A549 (cell line): ENCODE results near the gene DTNA. TPM values are rescaled to one million over a fixed set of nuclear protein-coding genes. Genes with fewer than 3 reads are reported as not detected.
"Not testable (repeated sequence)": the region's sequence is repeated elsewhere in the genome, so short reads cannot be mapped to it uniquely, and the experiment has no call there.

Experiments
- ATAC-seq, 2 experiments: fragments of 200-7000 bp in 1 of 2; fragments of >200 bp in 1 of 2; cut with Nextera tagmentation in 1 of 2; cut with Tn5 transposase in 1 of 2; 3 replicates each; pipeline versions ENCODE4 v1.8.0 to v1.9.1; 2018 to 2020; ENCODE audit warnings: mild to moderate bottlenecking in 1 of 2, moderate library complexity in 1 of 2
- CTCF ChIA-PET: fragments of 300-600 bp; sonication (Branson Sonifier 250); formaldehyde crosslinking; extraction: SDS; loops from one replicate; lab custom pipeline; 2021; ENCODE audit warnings: antibody characterized with exemption, inconsistent platforms; lab: Yijun Ruan, JAX
- POLR2A ChIA-PET: fragments of 350-600 bp; formaldehyde crosslinking; extraction: SDS; loops from one replicate; lab custom pipeline; 2021; ENCODE audit warnings: antibody characterized with exemption, inconsistent platforms; lab: Yijun Ruan, JAX
- DNase-seq, 2 experiments: peaks; one replicate each; pipeline versions ENCODE4 v3.0.0 to v3.0.0-alpha.2; 2011 to 2016; ENCODE audit warnings: low read depth in 1 of 2, low spot score in 1 of 2
- FAIRE-seq: peaks from 2 replicates; lab custom pipeline; 2011; peaks lifted over from hg19 to GRCh38; lab: Jason Lieb, UNC
- H3K27ac ChIP-seq, 2 experiments: fragments of >200 bp; sonication (Bioruptor Twin); formaldehyde crosslinking; 3 replicates each; pipeline ENCODE4 v1.5.1; 2016 to 2017
- H3K4me1 ChIP-seq: fragments of >200 bp; sonication (Bioruptor Twin); formaldehyde crosslinking; 3 replicates; pipeline ENCODE4 v1.6.1; 2016
- H3K4me2 ChIP-seq: fragments of >200 bp; sonication (Bioruptor Twin); formaldehyde crosslinking; 3 replicates; pipeline ENCODE4 v1.6.1; 2016
- H3K4me3 ChIP-seq: fragments of >200 bp; sonication (Bioruptor Twin); formaldehyde crosslinking; 3 replicates; pipeline ENCODE4 v1.5.1; 2016
- H3K9me3 ChIP-seq: fragments of >200 bp; sonication (Bioruptor Twin); formaldehyde crosslinking; 3 replicates; pipeline ENCODE4 v1.6.1; 2016
- ATOH8 ChIP-seq: fragments of 250-450 bp; sonication (Bioruptor Pico); IDR thresholded peaks from 2 replicates; pipeline ENCODE4 v1.5.0; 2020; ENCODE audit warnings: low read depth, mild to moderate bottlenecking, moderate library complexity
- CEBPB ChIP-seq, 2 experiments: fragments of >200 bp in 1 of 2; sonication (Bioruptor Twin) in 1 of 2; formaldehyde crosslinking in 1 of 2; IDR thresholded peaks; 2 replicates each; pipeline ENCODE4 v1.6.1; 2012 to 2016
- E2F6 ChIP-seq: IDR thresholded peaks from 2 replicates; pipeline ENCODE4 v1.6.1; 2012; ENCODE audit warnings: low read depth, borderline replicate concordance
- EHF ChIP-seq: fragments of 250-450 bp; sonication (Bioruptor Pico); IDR thresholded peaks from 2 replicates; pipeline ENCODE4 v1.5.0; 2020; ENCODE audit warnings: mild to moderate bottlenecking
- EHMT2 ChIP-seq: fragments of 200-600 bp; sonication (generic); IDR thresholded peaks from 2 replicates; pipeline ENCODE4 v1.6.1; 2016; ENCODE audit warnings: antibody characterized with exemption, low read depth, mild to moderate bottlenecking, moderate library complexity
- EP300 ChIP-seq, 2 experiments: fragments of >200 bp; sonication (Bioruptor Twin); formaldehyde crosslinking; IDR thresholded peaks; 2 replicates in 1 of 2; 3 replicates in 1 of 2; pipeline ENCODE4 v1.6.1; 2016 to 2017
- ESRRA ChIP-seq: fragments of 150-350 bp; IDR thresholded peaks from 2 replicates; pipeline ENCODE4 v1.6.1; 2014; ENCODE audit warnings: mild to moderate bottlenecking, low read length, borderline replicate concordance
- FOXS1 ChIP-seq: fragments of 250-450 bp; sonication (Bioruptor Pico); IDR thresholded peaks from 2 replicates; pipeline ENCODE4 v1.5.0; 2020; ENCODE audit warnings: mild to moderate bottlenecking, moderate library complexity
- GATA3 ChIP-seq: IDR thresholded peaks from 2 replicates; pipeline ENCODE4 v1.6.1; 2012; ENCODE audit warnings: borderline replicate concordance
- HES2 ChIP-seq: fragments of >200 bp; sonication (Bioruptor Twin); formaldehyde crosslinking; IDR thresholded peaks from 2 replicates; pipeline ENCODE4 v1.6.1; 2016
- HEYL ChIP-seq: fragments of 250-450 bp; sonication (Bioruptor Pico); IDR thresholded peaks from 2 replicates; pipeline ENCODE4 v1.8.0; 2021; ENCODE audit warnings: mild to moderate bottlenecking, moderate library complexity
- HOXA7 ChIP-seq: fragments of 250-450 bp; sonication (Bioruptor Pico); IDR thresholded peaks from 2 replicates; pipeline ENCODE4 v1.5.0; 2020; ENCODE audit warnings: mild to moderate bottlenecking, moderate library complexity
- JUNB ChIP-seq: fragments of >200 bp; sonication (Bioruptor Twin); formaldehyde crosslinking; IDR thresholded peaks from 2 replicates; pipeline ENCODE4 v1.6.1; 2016
- NPAS2 ChIP-seq: fragments of 250-450 bp; sonication (Bioruptor Pico); IDR thresholded peaks from 2 replicates; pipeline ENCODE4 v1.8.0; 2022; ENCODE audit warnings: mild to moderate bottlenecking, moderate library complexity, borderline replicate concordance
- NR3C1 ChIP-seq: fragments of >200 bp; sonication (Bioruptor Twin); formaldehyde crosslinking; IDR thresholded peaks from 3 replicates; pipeline ENCODE4 v1.6.1; 2017
- PHF8 ChIP-seq: fragments of 200-600 bp; sonication (generic); IDR thresholded peaks from 2 replicates; pipeline ENCODE4 v1.6.1; 2016; ENCODE audit warnings: low read depth, mild to moderate bottlenecking, antibody characterized with exemption, moderate library complexity, borderline replicate concordance
- POLR2A ChIP-seq: IDR thresholded peaks from 2 replicates; pipeline ENCODE4 v1.6.1; 2012; ENCODE audit warnings: mild to moderate bottlenecking, low read length
- POLR2AphosphoS2 ChIP-seq: conservative IDR thresholded peaks from 2 replicates; pipeline ENCODE4 v1.6.1; 2012; ENCODE audit warnings: low read length, improper control_type of control experiment, inconsistent platforms
- RAD21 ChIP-seq, 2 experiments: fragments of >200 bp in 1 of 2; sonication (Bioruptor Twin) in 1 of 2; formaldehyde crosslinking in 1 of 2; IDR thresholded peaks in 1 of 2; conservative IDR thresholded peaks in 1 of 2; 2 replicates in 1 of 2; 3 replicates in 1 of 2; pipeline ENCODE4 v1.6.1; 2012 to 2018; ENCODE audit warnings: inconsistent platforms in 1 of 2
- SMC3 ChIP-seq: fragments of >200 bp; sonication (Bioruptor Twin); formaldehyde crosslinking; IDR thresholded peaks from 3 replicates; pipeline ENCODE4 v1.6.1; 2018; ENCODE audit warnings: inconsistent platforms
- USF2 ChIP-seq: fragments of 450-650 bp; IDR thresholded peaks from 2 replicates; pipeline ENCODE4 v1.6.1; 2014; ENCODE audit warnings: antibody characterized with exemption
- ZC3H11A ChIP-seq: fragments of 450-650 bp; IDR thresholded peaks from 2 replicates; pipeline ENCODE4 v1.6.1; 2014; ENCODE audit warnings: antibody characterized with exemption, mild to moderate bottlenecking
- ZFP36 ChIP-seq: fragments of 450-650 bp; IDR thresholded peaks from 2 replicates; pipeline ENCODE4 v1.6.1; 2014; ENCODE audit warnings: borderline replicate concordance; ENCODE audit not compliant: partially characterized antibody
- ZNF302 ChIP-seq: fragments of 250-450 bp; sonication (Bioruptor Pico); IDR thresholded peaks from 2 replicates; pipeline ENCODE4 v1.9.0; 2021; ENCODE audit warnings: inconsistent platforms, mild to moderate bottlenecking, moderate library complexity
- WGBS: methylation state at CpG from one replicate; pipeline ENCODE4 v1.1.6; 2017; ENCODE audit errors: missing lambda C conversion rate; 5-methylcytosine and 5-hydroxymethylcytosine counted together
- polyA plus RNA-seq, 4 experiments: library from polyadenylated mRNA; depleted of rRNA in 3 of 4; stranded (reverse); fragments of >200 nt; fragmentation: RNase III in 1 of 4; extraction: RNeasy Plus Mini Kit Qiagen cat#74134 plus additional on column Dnase treatment in 1 of 4; gene quantifications; 2 replicates in 3 of 4; 3 replicates in 1 of 4; pipeline ENCODE4 v1.2.3, GENCODE V29; 2011 to 2017

Gene DTNA
- polyA plus RNA-seq, 2 of the 4 experiments (the other 2 are of a cell fraction): 0.12 TPM; not detected in 1

- Histone ChIP-seq H3K4me3 (no peak overlapping the region), H3K27ac (peak overlapping the region; percentile 69 to 84; a peak in 5 of 6 replicates), H3K9me3 (no peaks in the 10 kb centered on the region), H3K4me1 (peaks cover 52% of the 10 kb centered on the region)
- DNase-seq: peak in 1 of 2 experiments; percentile 82
- ATAC-seq: peak in 1 of 2 experiments; percentile 35; a peak in 3 of 6 replicates
- ChIA-PET CTCF (no interaction called here), POLR2A (no interaction called here)
- no peak for FAIRE-seq
- WGBS: 69% methylated on average over 4 of the region's 4 CpGs
- TF ChIP-seq CEBPB (IDR thresholded peaks at IDR 0.05): peak; percentile 23 to 29; a peak in 1 of 4 replicates
- no peak for TF ChIP-seq HEYL (CRISPR knock-in tag)
- no peak for TF ChIP-seq SMC3
- TF ChIP-seq EP300 (IDR thresholded peaks at IDR 0.05): 0 out of 5 replicates have a peak, but pooled peaks of 1 of the 2 experiments have one; percentile 22
- TF ChIP-seq GATA3: peak; percentile 44; the same call in 1 of the 2 replicates
- TF ChIP-seq, all 56 proteins: peak for 3
- H3K4me2 ChIP-seq: peak overlapping the region; percentile 68
Observed at GRCh38 chr18:34913837-34914661, 204.0 kb downstream of the DTNA start.

- TF ChIP-seq EHMT2 (no peak), HOXA7 (no peak), USF2 (no peak), PHF8 (no peak), NR3C1 (no peak), GATA3 (no peak), ESRRA (no peak), EHF (CRISPR knock-in tag) (no peak), E2F6 (no peak), POLR2AphosphoS2 (no peak), ATOH8 (CRISPR knock-in tag) (no peak)
- Histone ChIP-seq H3K9me3 (no peaks in the 10 kb centered on the region), H3K4me2 (peak overlapping the region; percentile 68; the same call in 1 of the 3 replicates), H3K4me1 (peaks cover 50% of the 10 kb centered on the region), H3K27ac (peak overlapping the region; percentile 69 to 84; a peak in 5 of 6 replicates), H3K4me3 (no peak overlapping the region)
- ChIA-PET CTCF (no interaction called here), POLR2A (no interaction called here)
- FAIRE-seq (no peak), ATAC-seq (no peak), DNase-seq (no peak)
- 83% methylated on average over 3 of the region's 3 CpGs for WGBS
Observed at GRCh38 chr18:34915046-34915445, 204.9 kb downstream of the DTNA start.

GRCh38 chr18:34916539-34916938, 206.4 kb downstream of the DTNA start:
- H3K4me2 ChIP-seq, H3K9me3 ChIP-seq, H3K4me3 ChIP-seq, POLR2A ChIA-PET, H3K27ac ChIP-seq, FAIRE-seq, ATAC-seq, DNase-seq, CTCF ChIA-PET: not testable (repeated sequence)
- 95% methylated on average over 7 of the region's 7 CpGs for WGBS
- H3K4me1 ChIP-seq: peaks cover 35% of the 10 kb centered on the region

GRCh38 chr18:34918856-34919255, 208.8 kb downstream of the DTNA start:
- H3K4me1 ChIP-seq: peaks cover 17% of the 10 kb centered on the region
- no peak for FAIRE-seq
- WGBS: 88% methylated on average over 5 of the region's 5 CpGs

More at GRCh38 chr18:34918856-34919255, 208.8 kb downstream of the DTNA start:
- POLR2A ChIA-PET: no interaction called here
- Histone ChIP-seq H3K4me3 (no peak overlapping the region), H3K9me3 (no peaks in the 10 kb centered on the region), H3K27ac (no peak overlapping the region), H3K4me2 (no peak overlapping the region)
- TF ChIP-seq HES2 (no peak), POLR2A (no peak), FOXS1 (CRISPR knock-in tag) (no peak), USF2 (no peak), NPAS2 (CRISPR knock-in tag) (no peak), ZFP36 (no peak), ZC3H11A (no peak), ATOH8 (CRISPR knock-in tag) (no peak), ZNF302 (no peak), NR3C1 (no peak), JUNB (no peak), RAD21 (conservative IDR thresholded peaks at IDR 0.05 in 1 of 2, IDR thresholded peaks at IDR 0.05 in 1 of 2) (no peak)
- DNase-seq (no peak), ATAC-seq (no peak)
- CTCF ChIA-PET: no interaction called here
